Progenitor cell of endocrine pancreas (in vitro differentiated cells): ENCODE measurements around the gene PNMT. TPM values are rescaled to one million over a fixed set of nuclear protein-coding genes. Genes with fewer than 3 reads are reported as not detected.

Experiments used
- DNase-seq: peaks from one replicate; pipeline ENCODE4 v3.0.0; 2021; ENCODE audit warnings: low spot score; ENCODE audit not compliant: unreplicated experiment
- H3K27ac Mint-ChIP-seq: 2 replicates; pipeline ENCODE4 v1.8.0; 2021; ENCODE audit warnings: mild to moderate bottlenecking, moderate library complexity, mixed read lengths
- H3K27me3 Mint-ChIP-seq: 2 replicates; pipeline ENCODE4 v1.8.0; 2021; ENCODE audit warnings: mixed read lengths
- H3K36me3 Mint-ChIP-seq: 2 replicates; pipeline ENCODE4 v1.8.0; 2022; ENCODE audit warnings: mixed read lengths; ENCODE audit not compliant: insufficient read depth
- H3K4me1 Mint-ChIP-seq: 2 replicates; pipeline ENCODE4 v1.8.0; 2021; ENCODE audit warnings: low read depth, mixed read lengths
- H3K4me3 Mint-ChIP-seq: 2 replicates; pipeline ENCODE4 v1.8.0; 2021; ENCODE audit warnings: low read depth, mild to moderate bottlenecking, moderate library complexity, mixed read lengths
- H3K9me3 Mint-ChIP-seq: 2 replicates; pipeline ENCODE4 v1.8.0; 2021; ENCODE audit warnings: low read depth, mixed read lengths
- long read RNA-seq: library from polyadenylated mRNA; unstranded; transcript quantifications from one replicate; pipeline ENCODE4 v2.0.0, GENCODE V29; 2020
- total RNA-seq: library from RNA; stranded (reverse); gene quantifications from 2 replicates; pipeline ENCODE4 v1.2.1, GENCODE V29; 2021
- TF ChIP-seq, protein P1 (sequence below): fragments of 200-600 bp; sonication (generic); IDR thresholded peaks from one replicate; pipeline ENCODE4 v1.5.0; 2021; ENCODE audit warnings: antibody characterized with exemption, mild to moderate bottlenecking; ENCODE audit not compliant: unreplicated experiment

The PNMT gene, protein sequence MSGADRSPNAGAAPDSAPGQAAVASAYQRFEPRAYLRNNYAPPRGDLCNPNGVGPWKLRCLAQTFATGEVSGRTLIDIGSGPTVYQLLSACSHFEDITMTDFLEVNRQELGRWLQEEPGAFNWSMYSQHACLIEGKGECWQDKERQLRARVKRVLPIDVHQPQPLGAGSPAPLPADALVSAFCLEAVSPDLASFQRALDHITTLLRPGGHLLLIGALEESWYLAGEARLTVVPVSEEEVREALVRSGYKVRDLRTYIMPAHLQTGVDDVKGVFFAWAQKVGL
- total RNA-seq: 2.5 and 3.1 TPM in 2 replicates
- long read RNA-seq, partial matches to known transcripts: 0 of 1 reads
- long read RNA-seq, other reads (novel, unspliced or antisense): 1 of 1 reads

DNA sequence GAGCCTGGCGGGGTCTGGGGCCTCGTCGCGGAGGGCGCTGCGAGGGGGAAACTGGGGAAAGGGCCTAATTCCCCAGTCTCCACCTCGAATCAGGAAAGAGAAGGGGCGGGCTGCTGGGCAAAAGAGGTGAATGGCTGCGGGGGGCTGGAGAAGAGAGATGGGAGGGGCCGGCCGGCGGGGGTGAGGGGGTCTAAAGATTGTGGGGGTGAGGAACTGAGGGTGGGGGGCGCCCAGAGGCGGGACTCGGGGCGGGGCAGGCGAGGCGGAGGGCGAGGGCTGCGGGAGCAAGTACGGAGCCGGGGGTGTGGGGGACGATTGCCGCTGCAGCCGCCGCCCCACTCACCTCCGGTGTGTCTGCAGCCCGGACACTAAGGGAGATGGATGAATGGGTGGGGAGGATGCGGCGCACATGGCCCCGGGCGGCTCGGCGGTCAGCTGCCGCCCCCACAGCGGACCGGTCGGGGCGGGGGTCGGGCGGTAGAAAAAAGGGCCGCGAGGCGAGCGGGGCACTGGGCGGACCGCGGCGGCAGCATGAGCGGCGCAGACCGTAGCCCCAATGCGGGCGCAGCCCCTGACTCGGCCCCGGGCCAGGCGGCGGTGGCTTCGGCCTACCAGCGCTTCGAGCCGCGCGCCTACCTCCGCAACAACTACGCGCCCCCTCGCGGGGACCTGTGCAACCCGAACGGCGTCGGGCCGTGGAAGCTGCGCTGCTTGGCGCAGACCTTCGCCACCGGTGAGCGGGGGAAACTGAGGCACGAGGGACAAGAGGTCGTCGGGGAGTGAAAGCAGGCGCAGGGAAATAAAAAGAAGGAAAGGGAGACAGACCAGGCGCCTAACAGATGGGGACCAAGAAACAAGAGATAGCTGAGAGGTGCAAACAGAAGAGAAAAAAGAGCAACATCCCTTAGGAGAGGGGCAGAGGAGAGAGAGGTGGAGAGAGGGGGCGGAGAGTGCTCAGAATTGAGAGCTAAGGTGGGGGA lies at the start of gene PNMT:
Gene PNMT, plus strand, starts transcription at position 509 of the 980 bp plus-strand sequence. Its CDS starts 23 bp downstream, at position 532.
- peaks cover 54% of the 10 kb centered on the region for H3K27me3 Mint-ChIP-seq
- peak; percentile 67 for DNase-seq
- H3K36me3 Mint-ChIP-seq: no peaks in the 10 kb centered on the region
- peak within 1 kb of the TSS; percentile 35 for H3K4me3 Mint-ChIP-seq
- no peaks in the 10 kb centered on the region for H3K9me3 Mint-ChIP-seq
- H3K27ac Mint-ChIP-seq: no peak within 1 kb of the TSS
- TF ChIP-seq, protein P1, sequence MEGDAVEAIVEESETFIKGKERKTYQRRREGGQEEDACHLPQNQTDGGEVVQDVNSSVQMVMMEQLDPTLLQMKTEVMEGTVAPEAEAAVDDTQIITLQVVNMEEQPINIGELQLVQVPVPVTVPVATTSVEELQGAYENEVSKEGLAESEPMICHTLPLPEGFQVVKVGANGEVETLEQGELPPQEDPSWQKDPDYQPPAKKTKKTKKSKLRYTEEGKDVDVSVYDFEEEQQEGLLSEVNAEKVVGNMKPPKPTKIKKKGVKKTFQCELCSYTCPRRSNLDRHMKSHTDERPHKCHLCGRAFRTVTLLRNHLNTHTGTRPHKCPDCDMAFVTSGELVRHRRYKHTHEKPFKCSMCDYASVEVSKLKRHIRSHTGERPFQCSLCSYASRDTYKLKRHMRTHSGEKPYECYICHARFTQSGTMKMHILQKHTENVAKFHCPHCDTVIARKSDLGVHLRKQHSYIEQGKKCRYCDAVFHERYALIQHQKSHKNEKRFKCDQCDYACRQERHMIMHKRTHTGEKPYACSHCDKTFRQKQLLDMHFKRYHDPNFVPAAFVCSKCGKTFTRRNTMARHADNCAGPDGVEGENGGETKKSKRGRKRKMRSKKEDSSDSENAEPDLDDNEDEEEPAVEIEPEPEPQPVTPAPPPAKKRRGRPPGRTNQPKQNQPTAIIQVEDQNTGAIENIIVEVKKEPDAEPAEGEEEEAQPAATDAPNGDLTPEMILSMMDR: peak; percentile 76
- H3K4me1 Mint-ChIP-seq: peaks cover 9% of the 10 kb centered on the region

DNA sequence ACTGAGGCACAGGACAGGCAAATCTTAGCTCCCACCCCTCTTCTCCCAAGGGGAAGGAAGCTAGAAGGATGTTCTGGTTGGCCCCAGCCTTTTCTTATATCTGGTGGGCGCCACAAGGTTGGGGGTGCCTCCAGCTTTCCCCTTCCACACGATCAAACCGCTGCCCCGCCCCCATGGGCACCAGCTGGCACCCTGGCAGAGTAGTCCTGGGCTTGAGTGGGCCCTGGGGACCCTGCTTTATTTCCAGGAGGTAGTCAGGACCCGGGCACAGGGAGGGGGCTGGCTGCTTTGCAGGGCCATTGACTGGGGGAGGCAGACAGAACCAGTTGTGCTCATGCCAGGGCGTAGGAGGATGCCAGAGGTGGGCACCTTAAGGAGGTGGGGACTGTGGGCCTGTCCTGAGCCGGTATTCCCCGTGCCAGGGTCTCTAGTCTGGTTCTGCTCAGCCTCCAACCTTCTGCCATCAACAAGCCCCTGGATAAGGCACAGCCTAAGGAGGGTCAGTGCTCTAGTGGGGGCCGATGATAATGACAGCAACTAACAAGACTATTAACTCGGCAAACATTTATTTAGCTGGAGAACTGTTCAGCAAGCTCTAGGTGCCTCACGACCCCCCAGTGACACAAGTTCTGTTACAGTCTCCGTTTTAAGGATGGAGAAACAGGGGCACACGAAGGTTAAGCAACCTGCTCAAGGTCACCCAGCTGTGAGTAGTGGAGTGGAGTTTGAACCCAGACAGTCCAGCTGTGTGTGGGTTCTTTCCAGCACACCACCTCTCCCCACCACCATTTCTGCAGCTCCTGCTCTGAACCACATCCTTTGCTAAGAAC lies 49.1 kb upstream of the PNMT start:
- no peak for DNase-seq
- no peak overlapping the region for H3K4me3 Mint-ChIP-seq
- H3K36me3 Mint-ChIP-seq: no peaks in the 10 kb centered on the region
- H3K4me1 Mint-ChIP-seq: no peaks in the 10 kb centered on the region
- no peak overlapping the region for H3K27ac Mint-ChIP-seq
- peaks cover 72% of the 10 kb centered on the region for H3K27me3 Mint-ChIP-seq
- H3K9me3 Mint-ChIP-seq: no peaks in the 10 kb centered on the region
- TF ChIP-seq, protein P1: no peak

DNA sequence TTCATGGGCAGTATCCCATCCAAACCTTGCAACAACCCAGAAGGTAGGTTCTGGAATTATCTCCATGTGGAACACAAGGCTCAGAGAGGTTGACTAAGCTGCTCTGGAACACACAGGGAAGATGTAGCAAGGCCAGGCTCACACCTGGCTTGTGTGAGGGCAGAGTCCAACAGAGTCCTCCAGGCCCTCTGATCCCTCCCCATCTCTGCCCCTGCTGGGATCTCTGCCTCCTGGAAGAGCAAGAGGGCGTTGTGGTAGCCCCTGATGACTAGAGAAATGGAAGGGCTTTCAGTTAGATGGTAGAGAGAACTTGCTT lies 48.5 kb upstream of the PNMT start:
- Mint-ChIP-seq H3K27ac (no peak overlapping the region), H3K4me3 (no peak overlapping the region), H3K4me1 (no peaks in the 10 kb centered on the region), H3K9me3 (no peaks in the 10 kb centered on the region), H3K36me3 (no peaks in the 10 kb centered on the region), H3K27me3 (peaks cover 70% of the 10 kb centered on the region)
- no peak for DNase-seq
- TF ChIP-seq, protein P1: no peak

DNA sequence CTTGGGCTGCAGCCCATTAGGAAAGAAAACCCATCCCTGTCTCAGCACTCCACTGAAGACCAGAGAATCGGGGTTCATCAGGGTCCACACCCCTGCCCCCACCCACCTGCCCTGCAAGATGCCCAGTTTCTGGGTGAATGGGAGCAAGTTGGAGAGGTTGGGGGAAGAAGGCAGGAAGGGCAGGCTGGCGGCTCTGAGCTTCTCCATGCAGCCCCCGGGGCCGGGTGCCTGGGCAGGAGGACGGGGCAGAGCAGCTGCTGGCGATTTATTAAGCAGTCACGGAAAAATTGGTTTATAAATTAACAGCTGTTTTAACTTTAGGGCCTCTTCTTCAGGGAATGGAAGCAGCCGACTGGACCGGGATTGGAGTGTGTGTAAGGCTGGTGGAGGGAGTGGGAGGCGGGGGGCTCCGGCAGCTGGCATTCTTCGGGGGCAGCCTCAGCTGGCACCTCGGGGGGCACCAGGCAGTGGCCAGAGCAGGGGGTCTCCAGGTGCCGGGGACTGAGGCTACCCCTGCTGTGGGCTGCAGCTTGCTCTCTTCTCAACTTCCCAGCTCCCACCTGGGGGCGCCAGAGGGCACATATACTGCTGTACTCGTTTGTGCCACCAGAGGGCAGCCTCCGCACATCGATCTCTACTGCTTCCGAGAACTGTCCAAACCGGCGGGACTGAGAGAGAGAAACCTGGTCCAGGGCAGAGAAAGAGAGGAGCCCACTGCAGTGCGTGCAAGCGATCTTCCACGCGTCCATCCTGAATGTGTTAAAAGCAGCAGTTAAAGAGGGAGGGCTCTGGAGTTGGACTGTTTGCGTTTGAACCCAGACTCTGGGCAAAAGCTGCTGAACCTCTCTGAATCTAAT lies 46.5 kb upstream of the PNMT start:
- Mint-ChIP-seq H3K4me1 (peaks cover 5% of the 10 kb centered on the region), H3K36me3 (no peaks in the 10 kb centered on the region), H3K27me3 (peaks cover 70% of the 10 kb centered on the region), H3K4me3 (no peak overlapping the region), H3K27ac (no peak overlapping the region), H3K9me3 (no peaks in the 10 kb centered on the region)
- peak; percentile 92 for DNase-seq
- TF ChIP-seq, protein P1: peak; percentile 100
